Endodermal cell (in vitro differentiated cells): Measurements from ENCODE around the gene PBX4. TPM values are rescaled to one million over a fixed set of nuclear protein-coding genes. Genes with fewer than 3 reads are reported as not detected.

Source experiments
- DNase-seq: peaks from one replicate; pipeline ENCODE4 v3.0.0-alpha.2; 2017
- H3K27ac ChIP-seq: 2 replicates; pipeline ENCODE4 v1.5.1; 2013; ENCODE audit warnings: mild to moderate bottlenecking, low read depth, low read length, moderate library complexity
- H3K27me3 ChIP-seq: 2 replicates; pipeline ENCODE4 v1.6.1; 2013; ENCODE audit warnings: mild to moderate bottlenecking, low read length, moderate library complexity; ENCODE audit not compliant: insufficient read depth, control insufficient read depth, poor library complexity, severe bottlenecking
- H3K36me3 ChIP-seq: 2 replicates; pipeline ENCODE4 v1.7.0; 2013; ENCODE audit warnings: mild to moderate bottlenecking, low read length, moderate library complexity; ENCODE audit not compliant: control insufficient read depth, insufficient read depth
- H3K4me1 ChIP-seq: one replicate; pipeline ENCODE4 v1.7.0; 2013; ENCODE audit warnings: low read length; ENCODE audit not compliant: control insufficient read depth, insufficient read depth
- H3K4me3 ChIP-seq: 2 replicates; pipeline ENCODE4 v1.5.1; 2013; ENCODE audit warnings: mild to moderate bottlenecking, low read length, moderate library complexity
- H3K9ac ChIP-seq: 2 replicates; pipeline ENCODE4 v1.6.1; 2013; ENCODE audit warnings: mild to moderate bottlenecking, low read length, moderate library complexity; ENCODE audit not compliant: poor library complexity, severe bottlenecking; ENCODE audit errors: extremely low read depth
- H3K9me3 ChIP-seq: 2 replicates; pipeline ENCODE4 v1.6.1; 2013; ENCODE audit warnings: mild to moderate bottlenecking, low read length, moderate library complexity; ENCODE audit not compliant: control insufficient read depth
- H3K27ac Mint-ChIP-seq: 2 replicates; pipeline ENCODE4 v1.8.0; 2020; ENCODE audit warnings: mixed read lengths
- H3K27me3 Mint-ChIP-seq: 2 replicates; pipeline ENCODE4 v1.8.0; 2021; ENCODE audit warnings: mild to moderate bottlenecking, mixed read lengths; ENCODE audit not compliant: insufficient read depth
- H3K36me3 Mint-ChIP-seq: 2 replicates; pipeline ENCODE4 v1.8.0; 2020; ENCODE audit warnings: low read depth, mixed read lengths
- H3K4me1 Mint-ChIP-seq: 2 replicates; pipeline ENCODE4 v1.8.0; 2020; ENCODE audit warnings: mixed read lengths
- H3K4me3 Mint-ChIP-seq: 2 replicates; pipeline ENCODE4 v1.8.0; 2020; ENCODE audit warnings: mild to moderate bottlenecking, moderate library complexity, mixed read lengths
- H3K9me3 Mint-ChIP-seq: 2 replicates; pipeline ENCODE4 v1.8.0; 2020; ENCODE audit warnings: mild to moderate bottlenecking, mixed read lengths
- WGBS, 2 experiments: methylation state at CpG; one replicate each; pipeline versions ENCODE4 v1.1.5 to v1.1.7; 2013; ENCODE audit warnings: missing lambda C conversion rate in 2 of 2, mixed read lengths in 1 of 2; ENCODE audit not compliant: insufficient coverage in 1 of 2, insufficient read length in 1 of 2; 5-methylcytosine and 5-hydroxymethylcytosine counted together
- total RNA-seq, 2 donors: library from RNA; stranded (reverse); fragmentation: NEBNext Ultra II Directional in 1 of 2; extraction: Animal tissue kit (Norgen Biotek cat#: 25700) in 1 of 2; gene quantifications; 2 replicates in 1 of 2; 3 replicates in 1 of 2; pipeline ENCODE4 v1.2.1, GENCODE V29; 2021
- TF ChIP-seq, protein P1 (sequence below): fragments of 200-600 bp; sonication (generic); conservative IDR thresholded peaks from 2 replicates; pipeline ENCODE4 v1.5.0; 2021; ENCODE audit warnings: antibody characterized with exemption, mild to moderate bottlenecking

Gene PBX4
- total RNA-seq, 2 donors from 2014 or later = 4.1 to 8.6 TPM

- TF ChIP-seq, protein P1, sequence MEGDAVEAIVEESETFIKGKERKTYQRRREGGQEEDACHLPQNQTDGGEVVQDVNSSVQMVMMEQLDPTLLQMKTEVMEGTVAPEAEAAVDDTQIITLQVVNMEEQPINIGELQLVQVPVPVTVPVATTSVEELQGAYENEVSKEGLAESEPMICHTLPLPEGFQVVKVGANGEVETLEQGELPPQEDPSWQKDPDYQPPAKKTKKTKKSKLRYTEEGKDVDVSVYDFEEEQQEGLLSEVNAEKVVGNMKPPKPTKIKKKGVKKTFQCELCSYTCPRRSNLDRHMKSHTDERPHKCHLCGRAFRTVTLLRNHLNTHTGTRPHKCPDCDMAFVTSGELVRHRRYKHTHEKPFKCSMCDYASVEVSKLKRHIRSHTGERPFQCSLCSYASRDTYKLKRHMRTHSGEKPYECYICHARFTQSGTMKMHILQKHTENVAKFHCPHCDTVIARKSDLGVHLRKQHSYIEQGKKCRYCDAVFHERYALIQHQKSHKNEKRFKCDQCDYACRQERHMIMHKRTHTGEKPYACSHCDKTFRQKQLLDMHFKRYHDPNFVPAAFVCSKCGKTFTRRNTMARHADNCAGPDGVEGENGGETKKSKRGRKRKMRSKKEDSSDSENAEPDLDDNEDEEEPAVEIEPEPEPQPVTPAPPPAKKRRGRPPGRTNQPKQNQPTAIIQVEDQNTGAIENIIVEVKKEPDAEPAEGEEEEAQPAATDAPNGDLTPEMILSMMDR = no peak
- no peak overlapping the region for H3K27ac Mint-ChIP-seq
- H3K4me1 Mint-ChIP-seq = peaks cover 2% of the 10 kb centered on the region
- WGBS, 2 experiments = 86% methylated on average over 57 to 74 of the region's 74 CpGs
- Histone ChIP-seq H3K4me3 (no peak overlapping the region), H3K27ac (no peak overlapping the region), H3K9me3 (no peaks in the 10 kb centered on the region), H3K9ac (no peak overlapping the region), H3K36me3 (no peaks in the 10 kb centered on the region), H3K4me1 (no peaks in the 10 kb centered on the region), H3K27me3 (no peaks in the 10 kb centered on the region)
- H3K27me3 Mint-ChIP-seq = peaks cover 55% of the 10 kb centered on the region
- peak; percentile 96 for DNase-seq
- H3K9me3 Mint-ChIP-seq = no peaks in the 10 kb centered on the region
- peak overlapping the region; percentile 37 for H3K4me3 Mint-ChIP-seq
- no peaks in the 10 kb centered on the region for H3K36me3 Mint-ChIP-seq
These were observed 78.3 kb downstream of the PBX4 start for GRCh38 chr19:19540064-19540714.

DNA sequence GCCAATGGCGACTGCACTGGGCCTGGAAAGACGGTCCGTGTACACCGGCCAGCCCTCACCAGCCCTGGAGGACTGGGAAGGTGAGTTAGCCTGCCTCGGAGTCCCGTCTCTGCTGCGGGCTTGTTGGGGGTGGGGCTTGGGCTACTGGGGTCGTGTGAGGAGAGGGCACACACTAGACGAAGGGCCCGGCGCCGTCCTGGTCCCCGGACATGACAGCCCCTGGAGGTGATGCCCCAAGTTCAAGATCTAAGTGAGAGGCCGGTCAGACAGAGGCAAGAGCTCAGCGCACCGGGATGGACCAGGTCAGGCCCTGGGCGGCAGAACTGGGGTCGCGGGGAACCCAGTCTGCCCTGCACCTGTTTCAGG lies 78.8 kb downstream of the PBX4 start:
- peak; percentile 62 for DNase-seq
- WGBS, 2 experiments = 84 to 87% methylated on average over 14 to 19 of the region's 19 CpGs
- no peak overlapping the region for H3K4me3 ChIP-seq
- H3K9me3 ChIP-seq = no peaks in the 10 kb centered on the region
- Mint-ChIP-seq H3K36me3 (no peaks in the 10 kb centered on the region), H3K4me1 (peaks cover 2% of the 10 kb centered on the region), H3K27ac (no peak overlapping the region), H3K4me3 (no peak overlapping the region), H3K9me3 (no peaks in the 10 kb centered on the region), H3K27me3 (peaks cover 55% of the 10 kb centered on the region)
- no peaks in the 10 kb centered on the region for H3K4me1 ChIP-seq
- H3K9ac ChIP-seq = no peak overlapping the region
- TF ChIP-seq, protein P1 = no peak
- H3K27me3 ChIP-seq = no peaks in the 10 kb centered on the region
- H3K36me3 ChIP-seq = no peaks in the 10 kb centered on the region
- no peak overlapping the region for H3K27ac ChIP-seq

DNA sequence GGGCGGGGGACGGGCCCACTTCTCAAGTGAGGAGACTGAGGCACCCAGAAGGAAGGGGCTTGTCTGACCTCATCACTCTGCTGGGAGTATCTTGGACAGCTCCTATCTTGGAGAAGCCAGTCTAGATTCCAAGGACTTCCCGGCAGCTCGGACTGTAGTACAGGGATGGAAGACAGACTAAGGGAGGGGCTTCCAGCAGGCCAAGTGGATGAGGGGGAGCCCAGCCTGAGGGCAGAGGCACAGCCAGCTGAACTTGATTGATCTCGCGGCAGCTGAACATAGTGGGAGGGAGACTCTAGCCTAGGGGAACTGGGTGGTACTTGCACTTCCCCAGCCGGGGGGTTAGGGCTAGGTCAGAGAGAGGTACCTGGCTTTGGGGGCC lies 79.7 kb downstream of the PBX4 start:
- Histone ChIP-seq H3K9me3 (no peaks in the 10 kb centered on the region), H3K4me1 (no peaks in the 10 kb centered on the region), H3K36me3 (no peaks in the 10 kb centered on the region), H3K9ac (peak overlapping the region; percentile 53), H3K27me3 (no peaks in the 10 kb centered on the region), H3K4me3 (peak overlapping the region; percentile 74), H3K27ac (no peak overlapping the region)
- H3K9me3 Mint-ChIP-seq = no peaks in the 10 kb centered on the region
- peaks cover 2% of the 10 kb centered on the region for H3K4me1 Mint-ChIP-seq
- H3K27ac Mint-ChIP-seq = no peak overlapping the region
- H3K27me3 Mint-ChIP-seq = peaks cover 60% of the 10 kb centered on the region
- no peaks in the 10 kb centered on the region for H3K36me3 Mint-ChIP-seq
- DNase-seq = peak; percentile 64
- WGBS, 2 experiments = 68 to 71% methylated on average over 4 to 7 of the region's 7 CpGs
- peak overlapping the region; percentile 46 for H3K4me3 Mint-ChIP-seq
- TF ChIP-seq, protein P1 = peak; percentile 22
